K562 (cell line): ENCODE results near the gene EIF3K. TPM values are rescaled to one million over a fixed set of nuclear protein-coding genes. Genes with fewer than 3 reads are reported as not detected.

Experiments
- ARHGAP35 ChIP-seq: fragments of 450-650 bp; IDR thresholded peaks from 2 replicates; pipeline ENCODE4 v1.6.1; 2018; ENCODE audit not compliant: partially characterized antibody
- CGGBP1 ChIP-seq: fragments of 250-450 bp; sonication (Bioruptor Pico); IDR thresholded peaks from 2 replicates; pipeline ENCODE4 v1.9.0; 2021; ENCODE audit warnings: mild to moderate bottlenecking
- CREB1 ChIP-seq, 2 experiments: sonication (generic) in 1 of 2; formaldehyde crosslinking in 1 of 2; IDR thresholded peaks; 2 replicates each; pipeline versions ENCODE4 v1.6.1 to v1.8.0; 2012 to 2022; ENCODE audit warnings: inconsistent platforms in 1 of 2, mild to moderate bottlenecking in 1 of 2, missing genetic modification reagents in 1 of 2, moderate library complexity in 1 of 2
- DMBX1 ChIP-seq: fragments of 250-450 bp; sonication (Bioruptor Pico); IDR thresholded peaks from 2 replicates; pipeline ENCODE4 v1.8.0; 2022; ENCODE audit warnings: inconsistent platforms, mild to moderate bottlenecking, moderate library complexity, borderline replicate concordance
- FOXJ2 ChIP-seq: fragments of 200-800 bp; sonication (Bioruptor generic); IDR thresholded peaks from 2 replicates; pipeline ENCODE4 v1.6.1; 2016; ENCODE audit warnings: missing genetic modification characterization, missing compliant biosample characterization
- HMBOX1 ChIP-seq: sonication (generic); IDR thresholded peaks from 2 replicates; pipeline ENCODE4 v1.6.1; 2016
- MTA1 ChIP-seq: fragments of 450-650 bp; IDR thresholded peaks from 2 replicates; pipeline ENCODE4 v1.6.1; 2017; ENCODE audit warnings: borderline replicate concordance
- NCOA2 ChIP-seq, 2 experiments: fragments of 450-650 bp; IDR thresholded peaks; 2 replicates each; pipeline ENCODE4 v1.6.1; 2018; ENCODE audit warnings: mild to moderate bottlenecking in 2 of 2, moderate library complexity in 1 of 2; ENCODE audit not compliant: partially characterized antibody in 2 of 2
- POLR3G ChIP-seq: IDR thresholded peaks from 2 replicates; pipeline ENCODE4 v1.6.1; 2011; ENCODE audit not compliant: insufficient read length, insufficient replicate concordance; ENCODE audit errors: extremely low read depth
- PRPF4 ChIP-seq: fragments of 200-400 bp; formaldehyde crosslinking; IDR thresholded peaks from one replicate; pipeline ENCODE4 v1.6.1; 2017; ENCODE audit warnings: low read length, low read depth, mild to moderate bottlenecking; ENCODE audit not compliant: insufficient read depth, poor library complexity, severe bottlenecking
- RBM15 ChIP-seq: fragments of 200-400 bp; formaldehyde crosslinking; IDR thresholded peaks from 2 replicates; pipeline ENCODE4 v1.6.1; 2018; ENCODE audit warnings: mild to moderate bottlenecking, low read length, moderate library complexity; ENCODE audit not compliant: insufficient read depth
- SNIP1 ChIP-seq: fragments of 450-650 bp; IDR thresholded peaks from 2 replicates; pipeline ENCODE4 v1.7.1; 2017; ENCODE audit warnings: low read depth, mild to moderate bottlenecking
- TCF7 ChIP-seq: sonication (generic); IDR thresholded peaks from 2 replicates; pipeline ENCODE4 v1.6.1; 2016; ENCODE audit warnings: antibody characterized with exemption, borderline replicate concordance
- THRB ChIP-seq: fragments of 450-650 bp; formaldehyde crosslinking; conservative IDR thresholded peaks from 2 replicates; pipeline ENCODE4 v1.4.0; 2022; ENCODE audit warnings: mild to moderate bottlenecking, missing genetic modification characterization
- TSC22D4 ChIP-seq: fragments of 450-650 bp; IDR thresholded peaks from 2 replicates; pipeline ENCODE4 v1.6.1; 2016; ENCODE audit warnings: missing genetic modification characterization, missing biosample characterization, control low read depth
- YY1 ChIP-seq, 3 experiments: IDR thresholded peaks; 2 replicates each; pipeline ENCODE4 v1.6.1; 2011; ENCODE audit warnings: low read length in 2 of 3, mild to moderate bottlenecking in 2 of 3, moderate library complexity in 2 of 3, borderline replicate concordance in 1 of 3, control low read depth in 1 of 3, low read depth in 1 of 3; ENCODE audit not compliant: insufficient read depth in 3 of 3, insufficient replicate concordance in 2 of 3, control insufficient read depth in 1 of 3, insufficient read length in 1 of 3; ENCODE audit errors: extremely low read depth in 1 of 3
- ZNF644 ChIP-seq: fragments of 200-800 bp; sonication (Bioruptor generic); IDR thresholded peaks from 2 replicates; pipeline ENCODE4 v1.6.1; 2016; ENCODE audit warnings: low read depth, missing genetic modification characterization, missing compliant biosample characterization
- polyA plus RNA-seq, 8 experiments: library from polyadenylated mRNA; depleted of rRNA in 4 of 8; stranded (reverse) in 5 of 8; unstranded in 3 of 8; fragments of >200 nt; fragmentation: Nextera tagmentation in 2 of 8; fragmentation: Illumina TruSeq in 1 of 8; extraction: Ambion mirVana in 2 of 8; extraction: Trizol in 1 of 8; gene quantifications; 2 replicates each; pipeline versions ENCODE4 v1.2.1 to v1.2.3, GENCODE V29; 2011 to 2014; ENCODE audit warnings: inconsistent platforms in 1 of 8, missing spikeins in 1 of 8
- total RNA-seq, 7 experiments: library from RNA; depleted of rRNA in 6 of 7; stranded (reverse); fragments of >200 nt in 6 of 7; fragmentation: Illumina TruSeq in 2 of 7; extraction: Trizol in 2 of 7; gene quantifications; 2 replicates each; pipeline versions ENCODE4 v1.2.1 to v1.2.3, GENCODE V29; 2011 to 2021; ENCODE audit warnings: low replicate concordance in 1 of 7
- TF ChIP-seq, protein P1 (sequence below): IDR thresholded peaks from 2 replicates; pipeline ENCODE4 v1.6.1; 2014; ENCODE audit warnings: antibody characterized with exemption
- TF ChIP-seq, protein P2 (sequence below), 2 experiments: IDR thresholded peaks; 2 replicates each; pipeline ENCODE4 v1.6.1; 2012; ENCODE audit warnings: improper control_type of control experiment in 2 of 2, low read depth in 2 of 2, low read length in 2 of 2, borderline replicate concordance in 1 of 2

Gene EIF3K
- total and polyA plus RNA-seq, 9 of the 15 experiments (the other 6 are each of a cell fraction or from before 2014, with no cell fraction given): 387 to 1,827 (median 733) TPM

GRCh38 chr19:38676023-38676877 is 57.3 kb downstream of the EIF3K start (continued):
- TF ChIP-seq HMBOX1: peak; percentile 73
- TF ChIP-seq NCOA2 (IDR thresholded peaks at IDR 0.05; ENCODE audit: partially characterized antibody in 2 of 2): no peak
- no peak for TF ChIP-seq THRB (CRISPR knock-in tag)
- no peak for TF ChIP-seq ARHGAP35
- TF ChIP-seq DMBX1 (CRISPR knock-in tag): no peak; the same call in none of the 2 replicates
- TF ChIP-seq, protein P1, sequence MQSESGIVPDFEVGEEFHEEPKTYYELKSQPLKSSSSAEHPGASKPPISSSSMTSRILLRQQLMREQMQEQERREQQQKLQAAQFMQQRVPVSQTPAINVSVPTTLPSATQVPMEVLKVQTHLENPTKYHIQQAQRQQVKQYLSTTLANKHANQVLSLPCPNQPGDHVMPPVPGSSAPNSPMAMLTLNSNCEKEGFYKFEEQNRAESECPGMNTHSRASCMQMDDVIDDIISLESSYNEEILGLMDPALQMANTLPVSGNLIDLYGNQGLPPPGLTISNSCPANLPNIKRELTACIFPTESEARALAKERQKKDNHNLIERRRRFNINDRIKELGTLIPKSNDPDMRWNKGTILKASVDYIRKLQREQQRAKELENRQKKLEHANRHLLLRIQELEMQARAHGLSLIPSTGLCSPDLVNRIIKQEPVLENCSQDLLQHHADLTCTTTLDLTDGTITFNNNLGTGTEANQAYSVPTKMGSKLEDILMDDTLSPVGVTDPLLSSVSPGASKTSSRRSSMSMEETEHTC: 0 out of 2 replicates have a peak, but pooled peaks have one; percentile 13
- no peak for TF ChIP-seq TCF7
- no peak for TF ChIP-seq RBM15
- TF ChIP-seq SNIP1: no peak
- no peak for TF ChIP-seq ZNF644
- peak; percentile 86 for TF ChIP-seq MTA1
- TF ChIP-seq TSC22D4: no peak
- no peak for TF ChIP-seq PRPF4
- peak; percentile 59; the same call in 1 of the 2 replicates for TF ChIP-seq CREB1 (IDR thresholded peaks at IDR 0.05)
- TF ChIP-seq CREB1 (CRISPR knock-in tag; IDR thresholded peaks at IDR 0.05): no peak; the same call in 1 of the 2 replicates
- peak in 1 of 3 experiments; percentile 15 for TF ChIP-seq YY1 (IDR thresholded peaks at IDR 0.05; ENCODE audit: borderline replicate concordance in 1 of 3, control insufficient read depth in 1 of 3, extremely low read depth in 1 of 3, insufficient read depth in 3 of 3, insufficient read length in 1 of 3, insufficient replicate concordance in 2 of 3, low read depth in 1 of 3, low read length in 2 of 3)
- no peak for TF ChIP-seq CGGBP1 (CRISPR knock-in tag)
- TF ChIP-seq, protein P2, sequence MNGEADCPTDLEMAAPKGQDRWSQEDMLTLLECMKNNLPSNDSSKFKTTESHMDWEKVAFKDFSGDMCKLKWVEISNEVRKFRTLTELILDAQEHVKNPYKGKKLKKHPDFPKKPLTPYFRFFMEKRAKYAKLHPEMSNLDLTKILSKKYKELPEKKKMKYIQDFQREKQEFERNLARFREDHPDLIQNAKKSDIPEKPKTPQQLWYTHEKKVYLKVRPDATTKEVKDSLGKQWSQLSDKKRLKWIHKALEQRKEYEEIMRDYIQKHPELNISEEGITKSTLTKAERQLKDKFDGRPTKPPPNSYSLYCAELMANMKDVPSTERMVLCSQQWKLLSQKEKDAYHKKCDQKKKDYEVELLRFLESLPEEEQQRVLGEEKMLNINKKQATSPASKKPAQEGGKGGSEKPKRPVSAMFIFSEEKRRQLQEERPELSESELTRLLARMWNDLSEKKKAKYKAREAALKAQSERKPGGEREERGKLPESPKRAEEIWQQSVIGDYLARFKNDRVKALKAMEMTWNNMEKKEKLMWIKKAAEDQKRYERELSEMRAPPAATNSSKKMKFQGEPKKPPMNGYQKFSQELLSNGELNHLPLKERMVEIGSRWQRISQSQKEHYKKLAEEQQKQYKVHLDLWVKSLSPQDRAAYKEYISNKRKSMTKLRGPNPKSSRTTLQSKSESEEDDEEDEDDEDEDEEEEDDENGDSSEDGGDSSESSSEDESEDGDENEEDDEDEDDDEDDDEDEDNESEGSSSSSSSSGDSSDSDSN (IDR thresholded peaks at IDR 0.05; ENCODE audit: borderline replicate concordance in 1 of 2, low read depth in 2 of 2, low read length in 2 of 2): peak in 1 of 2 experiments; percentile 90; a peak in 3 of 4 replicates
- no peak for TF ChIP-seq FOXJ2 (tag)
- no peak for TF ChIP-seq POLR3G
